GM19324 (cell line): ENCODE measurements around the gene CASZ1.

Source experiments
- ATAC-seq: cut with Tn5 transposase; IDR thresholded peaks from one replicate; pipeline ENCODE4 v1.9.1; 2021; ENCODE audit warnings: mild to moderate bottlenecking, moderate library complexity; ENCODE audit not compliant: unreplicated experiment, low FRiP score

Gene CASZ1

GRCh38 chr1:10776190-10776905 lies 20.1 kb downstream of the CASZ1 start:
- ATAC-seq, result no peak

- no peak for ATAC-seq
Observed at GRCh38 chr1:10775763-10776162, 20.7 kb downstream of the CASZ1 start.

- ATAC-seq, result no peak
Observed at GRCh38 chr1:10774615-10775310, 21.7 kb downstream of the CASZ1 start.

- ATAC-seq, result no peak
Observed at GRCh38 chr1:10773851-10774614, 22.4 kb downstream of the CASZ1 start.

- ATAC-seq, result no peak
Observed at GRCh38 chr1:10773376-10773775, 23.1 kb downstream of the CASZ1 start.

GRCh38 chr1:10772711-10773110 lies 23.7 kb downstream of the CASZ1 start:
- ATAC-seq, result no peak

- no peak for ATAC-seq
Observed at GRCh38 chr1:10771789-10772188, 24.7 kb downstream of the CASZ1 start.

GRCh38 chr1:10768552-10768951 lies 27.9 kb downstream of the CASZ1 start:
- no peak for ATAC-seq

- ATAC-seq, result no peak
Observed at GRCh38 chr1:10767282-10767681, 29.2 kb downstream of the CASZ1 start.

GRCh38 chr1:10765734-10766478 lies 30.5 kb downstream of the CASZ1 start:
- no peak for ATAC-seq

- no peak for ATAC-seq
Observed at GRCh38 chr1:10765304-10765703, 31.1 kb downstream of the CASZ1 start.

GRCh38 chr1:10764296-10764798 lies 32.1 kb downstream of the CASZ1 start:
- ATAC-seq, result no peak

GRCh38 chr1:10762875-10763274 lies 33.6 kb downstream of the CASZ1 start:
- no peak for ATAC-seq

- no peak for ATAC-seq
Observed at GRCh38 chr1:10762153-10762523, 34.3 kb downstream of the CASZ1 start.

- ATAC-seq, result no peak
Observed at GRCh38 chr1:10761503-10762152, 34.8 kb downstream of the CASZ1 start.

GRCh38 chr1:10760566-10761502 lies 35.6 kb downstream of the CASZ1 start:
- ATAC-seq, result no peak

GRCh38 chr1:10759413-10760200 lies 36.8 kb downstream of the CASZ1 start:
- ATAC-seq, result no peak

GRCh38 chr1:10756842-10757241 lies 39.6 kb downstream of the CASZ1 start:
- ATAC-seq, result no peak
